ENCODE measurements around the gene JARID2.

The JARID2 gene

DNA sequence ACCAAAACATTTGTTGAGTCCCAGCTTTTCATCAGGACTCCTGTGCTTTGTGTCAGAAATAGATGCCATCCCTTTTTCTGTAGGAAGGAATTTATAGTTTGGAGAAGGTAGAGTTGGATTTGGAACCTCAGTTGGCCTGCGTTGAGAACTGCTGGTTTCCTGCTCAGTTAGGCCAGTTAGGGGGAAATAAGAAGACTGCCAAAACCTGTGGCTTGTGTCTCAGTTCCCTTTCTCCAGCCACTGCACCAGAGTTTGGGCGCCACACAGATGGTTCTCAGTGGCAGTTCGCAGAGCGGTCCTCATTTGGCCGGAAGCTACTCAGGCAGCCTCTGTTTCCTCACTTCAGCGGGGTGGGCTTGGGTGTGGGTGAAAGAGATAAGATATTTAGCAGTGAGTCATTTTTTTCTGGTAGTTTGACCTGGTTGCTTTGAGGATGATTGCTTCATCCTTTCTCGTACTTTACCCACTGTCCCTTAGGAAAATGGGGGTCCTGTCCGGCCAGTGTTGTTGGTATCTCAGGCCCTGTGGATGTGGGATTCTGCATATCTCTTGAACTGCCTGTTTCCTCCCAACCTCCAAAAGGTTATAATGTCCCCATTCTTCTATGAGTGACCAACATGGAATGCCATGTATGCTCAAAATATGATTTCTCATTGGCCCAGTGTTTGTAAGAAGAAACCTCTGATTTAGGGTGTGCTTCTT is 53.7 kb downstream of the JARID2 start (continued):
- TF ChIP-seq ZNF266 (tag by site-specific recombination; IDR thresholded peaks at IDR 0.05; ENCODE audit: low read depth) (no peak), ZBTB7A (tag by site-specific recombination; IDR thresholded peaks at IDR 0.05; ENCODE audit: low read depth) (no peak), BCL11A (tag by site-specific recombination; IDR thresholded peaks at IDR 0.05; ENCODE audit: low read depth) (no peak), ZFP69B (tag by site-specific recombination; IDR thresholded peaks at IDR 0.05) (no peak), ZNF341 (tag by site-specific recombination; IDR thresholded peaks at IDR 0.05; ENCODE audit: low read depth) (no peak), ZNF544 (tag by site-specific recombination; IDR thresholded peaks at IDR 0.05) (no peak), ZNF433 (tag by site-specific recombination; IDR thresholded peaks at IDR 0.05; ENCODE audit: low read depth) (no peak), YY1 (tag by site-specific recombination; IDR thresholded peaks at IDR 0.05) (no peak), ZSCAN23 (tag by site-specific recombination; IDR thresholded peaks at IDR 0.05) (no peak), ZNF510 (tag by site-specific recombination; IDR thresholded peaks at IDR 0.05; ENCODE audit: insufficient replicate concordance) (no peak), ZNF174 (tag by site-specific recombination; IDR thresholded peaks at IDR 0.05) (no peak), REPIN1 (tag by site-specific recombination; IDR thresholded peaks at IDR 0.05; ENCODE audit: low read depth) (no peak), ZNF184 (tag by site-specific recombination; IDR thresholded peaks at IDR 0.05) (no peak), ZNF157 (tag by site-specific recombination; IDR thresholded peaks at IDR 0.05) (no peak), ZNF350 (tag by site-specific recombination; IDR thresholded peaks at IDR 0.05) (no peak), ZBTB48 (tag by site-specific recombination; IDR thresholded peaks at IDR 0.05) (peak; percentile 38; the same call in 1 of the 2 replicates)
- TF ChIP-seq, protein P1, sequence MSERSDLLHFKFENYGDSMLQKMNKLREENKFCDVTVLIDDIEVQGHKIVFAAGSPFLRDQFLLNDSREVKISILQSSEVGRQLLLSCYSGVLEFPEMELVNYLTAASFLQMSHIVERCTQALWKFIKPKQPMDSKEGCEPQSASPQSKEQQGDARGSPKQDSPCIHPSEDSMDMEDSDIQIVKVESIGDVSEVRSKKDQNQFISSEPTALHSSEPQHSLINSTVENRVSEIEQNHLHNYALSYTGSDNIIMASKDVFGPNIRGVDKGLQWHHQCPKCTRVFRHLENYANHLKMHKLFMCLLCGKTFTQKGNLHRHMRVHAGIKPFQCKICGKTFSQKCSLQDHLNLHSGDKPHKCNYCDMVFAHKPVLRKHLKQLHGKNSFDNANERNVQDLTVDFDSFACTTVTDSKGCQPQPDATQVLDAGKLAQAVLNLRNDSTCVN (tag by site-specific recombination; optimal IDR thresholded peaks at IDR 0.05): peak; percentile 6
- TF ChIP-seq, protein P2, sequence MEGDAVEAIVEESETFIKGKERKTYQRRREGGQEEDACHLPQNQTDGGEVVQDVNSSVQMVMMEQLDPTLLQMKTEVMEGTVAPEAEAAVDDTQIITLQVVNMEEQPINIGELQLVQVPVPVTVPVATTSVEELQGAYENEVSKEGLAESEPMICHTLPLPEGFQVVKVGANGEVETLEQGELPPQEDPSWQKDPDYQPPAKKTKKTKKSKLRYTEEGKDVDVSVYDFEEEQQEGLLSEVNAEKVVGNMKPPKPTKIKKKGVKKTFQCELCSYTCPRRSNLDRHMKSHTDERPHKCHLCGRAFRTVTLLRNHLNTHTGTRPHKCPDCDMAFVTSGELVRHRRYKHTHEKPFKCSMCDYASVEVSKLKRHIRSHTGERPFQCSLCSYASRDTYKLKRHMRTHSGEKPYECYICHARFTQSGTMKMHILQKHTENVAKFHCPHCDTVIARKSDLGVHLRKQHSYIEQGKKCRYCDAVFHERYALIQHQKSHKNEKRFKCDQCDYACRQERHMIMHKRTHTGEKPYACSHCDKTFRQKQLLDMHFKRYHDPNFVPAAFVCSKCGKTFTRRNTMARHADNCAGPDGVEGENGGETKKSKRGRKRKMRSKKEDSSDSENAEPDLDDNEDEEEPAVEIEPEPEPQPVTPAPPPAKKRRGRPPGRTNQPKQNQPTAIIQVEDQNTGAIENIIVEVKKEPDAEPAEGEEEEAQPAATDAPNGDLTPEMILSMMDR (tag by site-specific recombination; IDR thresholded peaks at IDR 0.05): no peak
- TF ChIP-seq, protein P3, sequence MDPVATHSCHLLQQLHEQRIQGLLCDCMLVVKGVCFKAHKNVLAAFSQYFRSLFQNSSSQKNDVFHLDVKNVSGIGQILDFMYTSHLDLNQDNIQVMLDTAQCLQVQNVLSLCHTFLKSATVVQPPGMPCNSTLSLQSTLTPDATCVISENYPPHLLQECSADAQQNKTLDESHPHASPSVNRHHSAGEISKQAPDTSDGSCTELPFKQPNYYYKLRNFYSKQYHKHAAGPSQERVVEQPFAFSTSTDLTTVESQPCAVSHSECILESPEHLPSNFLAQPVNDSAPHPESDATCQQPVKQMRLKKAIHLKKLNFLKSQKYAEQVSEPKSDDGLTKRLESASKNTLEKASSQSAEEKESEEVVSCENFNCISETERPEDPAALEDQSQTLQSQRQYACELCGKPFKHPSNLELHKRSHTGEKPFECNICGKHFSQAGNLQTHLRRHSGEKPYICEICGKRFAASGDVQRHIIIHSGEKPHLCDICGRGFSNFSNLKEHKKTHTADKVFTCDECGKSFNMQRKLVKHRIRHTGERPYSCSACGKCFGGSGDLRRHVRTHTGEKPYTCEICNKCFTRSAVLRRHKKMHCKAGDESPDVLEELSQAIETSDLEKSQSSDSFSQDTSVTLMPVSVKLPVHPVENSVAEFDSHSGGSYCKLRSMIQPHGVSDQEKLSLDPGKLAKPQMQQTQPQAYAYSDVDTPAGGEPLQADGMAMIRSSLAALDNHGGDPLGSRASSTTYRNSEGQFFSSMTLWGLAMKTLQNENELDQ (tag by site-specific recombination; IDR thresholded peaks at IDR 0.05; ENCODE audit: low read depth): no peak
- TF ChIP-seq, protein P4, sequence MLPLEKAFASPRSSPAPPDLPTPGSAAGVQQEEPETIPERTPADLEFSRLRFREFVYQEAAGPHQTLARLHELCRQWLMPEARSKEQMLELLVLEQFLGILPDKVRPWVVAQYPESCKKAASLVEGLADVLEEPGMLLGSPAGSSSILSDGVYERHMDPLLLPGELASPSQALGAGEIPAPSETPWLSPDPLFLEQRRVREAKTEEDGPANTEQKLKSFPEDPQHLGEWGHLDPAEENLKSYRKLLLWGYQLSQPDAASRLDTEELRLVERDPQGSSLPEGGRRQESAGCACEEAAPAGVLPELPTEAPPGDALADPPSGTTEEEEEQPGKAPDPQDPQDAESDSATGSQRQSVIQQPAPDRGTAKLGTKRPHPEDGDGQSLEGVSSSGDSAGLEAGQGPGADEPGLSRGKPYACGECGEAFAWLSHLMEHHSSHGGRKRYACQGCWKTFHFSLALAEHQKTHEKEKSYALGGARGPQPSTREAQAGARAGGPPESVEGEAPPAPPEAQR (tag by site-specific recombination; IDR thresholded peaks at IDR 0.05): no peak
- TF ChIP-seq, protein P5, sequence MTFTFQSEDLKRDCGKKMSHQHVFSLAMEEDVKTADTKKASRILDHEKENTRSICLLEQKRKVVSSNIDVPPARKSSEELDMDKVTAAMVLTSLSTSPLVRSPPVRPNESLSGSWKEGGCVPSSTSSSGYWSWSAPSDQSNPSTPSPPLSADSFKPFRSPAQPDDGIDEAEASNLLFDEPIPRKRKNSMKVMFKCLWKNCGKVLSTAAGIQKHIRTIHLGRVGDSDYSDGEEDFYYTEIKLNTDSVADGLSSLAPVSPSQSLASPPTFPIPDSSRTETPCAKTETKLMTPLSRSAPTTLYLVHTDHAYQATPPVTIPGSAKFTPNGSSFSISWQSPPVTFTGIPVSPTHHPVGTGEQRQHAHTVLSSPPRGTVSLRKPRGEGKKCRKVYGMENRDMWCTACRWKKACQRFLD (tag by site-specific recombination; IDR thresholded peaks at IDR 0.05): no peak
